ENCODE results near the gene B4GALT3. TPM values are rescaled to one million over a fixed set of nuclear protein-coding genes. Genes with fewer than 3 reads are reported as not detected.
A peak's percentile ranks its signal among the peaks of the same experiment; 100 is the strongest.

Gene B4GALT3
- total RNA-seq, 1 experiment from 2014 or later, result 39.6 TPM

DNA sequence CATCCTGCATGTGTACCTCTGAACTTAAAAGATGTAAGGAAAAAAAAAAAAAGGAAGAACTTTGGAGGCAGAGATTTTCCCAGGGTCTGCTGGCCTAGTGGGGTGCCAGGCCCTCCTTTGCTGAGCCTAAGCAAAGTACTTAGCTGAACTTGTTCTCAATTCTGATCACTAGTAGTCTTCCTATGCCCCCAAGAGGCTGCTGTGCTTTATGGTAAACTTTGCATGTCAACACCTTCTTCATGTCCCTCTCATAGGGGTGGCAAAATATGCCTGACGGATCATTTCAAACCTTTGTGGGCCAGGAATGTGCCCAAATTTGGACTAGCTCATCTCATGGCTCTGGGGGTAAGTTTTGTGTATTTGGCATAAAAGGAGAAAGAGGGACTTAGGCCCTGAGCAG lies 19.4 kb downstream of the B4GALT3 start:
- Mint-ChIP-seq H3K9me3 (ENCODE audit: unreplicated experiment) (no peaks in the 10 kb centered on the region), H3K27ac (ENCODE audit: unreplicated experiment) (no peak overlapping the region), H3K4me3 (ENCODE audit: unreplicated experiment) (peak overlapping the region; percentile 41), H3K4me1 (ENCODE audit: low read depth, unreplicated experiment) (peaks cover 12% of the 10 kb centered on the region), H3K27me3 (ENCODE audit: insufficient read depth, unreplicated experiment) (no peaks in the 10 kb centered on the region), H3K36me3 (ENCODE audit: insufficient read depth, unreplicated experiment) (peaks cover 54% of the 10 kb centered on the region)
- Histone ChIP-seq H3K27me3 (replicated peaks; ENCODE audit: control insufficient read depth, insufficient read depth, low read length) (no peaks in the 10 kb centered on the region), H3K4me1 (peaks cover 10% of the 10 kb centered on the region; the same call in 1 of the 2 replicates), H3K9me3 (no peaks in the 10 kb centered on the region), H3K36me3 (ENCODE audit: control insufficient read depth, insufficient read depth, low read length) (peaks cover 3% of the 10 kb centered on the region), H3K4me3 (ENCODE audit: low read depth, low read length) (no peak overlapping the region)
- no peak for DNase-seq
- TF ChIP-seq, protein P1, sequence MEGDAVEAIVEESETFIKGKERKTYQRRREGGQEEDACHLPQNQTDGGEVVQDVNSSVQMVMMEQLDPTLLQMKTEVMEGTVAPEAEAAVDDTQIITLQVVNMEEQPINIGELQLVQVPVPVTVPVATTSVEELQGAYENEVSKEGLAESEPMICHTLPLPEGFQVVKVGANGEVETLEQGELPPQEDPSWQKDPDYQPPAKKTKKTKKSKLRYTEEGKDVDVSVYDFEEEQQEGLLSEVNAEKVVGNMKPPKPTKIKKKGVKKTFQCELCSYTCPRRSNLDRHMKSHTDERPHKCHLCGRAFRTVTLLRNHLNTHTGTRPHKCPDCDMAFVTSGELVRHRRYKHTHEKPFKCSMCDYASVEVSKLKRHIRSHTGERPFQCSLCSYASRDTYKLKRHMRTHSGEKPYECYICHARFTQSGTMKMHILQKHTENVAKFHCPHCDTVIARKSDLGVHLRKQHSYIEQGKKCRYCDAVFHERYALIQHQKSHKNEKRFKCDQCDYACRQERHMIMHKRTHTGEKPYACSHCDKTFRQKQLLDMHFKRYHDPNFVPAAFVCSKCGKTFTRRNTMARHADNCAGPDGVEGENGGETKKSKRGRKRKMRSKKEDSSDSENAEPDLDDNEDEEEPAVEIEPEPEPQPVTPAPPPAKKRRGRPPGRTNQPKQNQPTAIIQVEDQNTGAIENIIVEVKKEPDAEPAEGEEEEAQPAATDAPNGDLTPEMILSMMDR (IDR thresholded peaks at IDR 0.05; ENCODE audit: insufficient read depth in 1 of 2, low read depth in 1 of 2, low read length in 1 of 2, severe bottlenecking in 1 of 2, unreplicated experiment in 1 of 2), result no peak
- ChIA-PET CTCF (interaction anchor here (0.6 to 0.7 kb wide), 2 partner anchors 8 to 224 kb away, joined by 3 read pairs; no protein-coding TSS in a partner anchor), POLR2A (interaction anchor here (0.8 kb wide), 1 partner anchor 167 kb away, joined by 8 read pairs; no protein-coding TSS in a partner anchor)
- intact Hi-C loops (cut with micrococcal nuclease; ENCODE audit: unreplicated experiment), result no loop called here
- no TSS peak for BruUV-seq (replicated peaks)

- peak within 1 kb of the TSS; percentile 77 for H3K4me3 ChIP-seq (ENCODE audit: low read depth, low read length)
- intact Hi-C loops (cut with micrococcal nuclease; ENCODE audit: unreplicated experiment), result loop anchor here (1.0 kb wide), 1 partner anchor 21 kb away; no protein-coding TSS in a partner anchor
- H3K36me3 Mint-ChIP-seq (ENCODE audit: insufficient read depth, unreplicated experiment), result peaks cover 34% of the 10 kb centered on the region
- H3K9me3 ChIP-seq, result no peaks in the 10 kb centered on the region
- no peaks in the 10 kb centered on the region for H3K36me3 ChIP-seq (ENCODE audit: control insufficient read depth, insufficient read depth, low read length)
- H3K27me3 Mint-ChIP-seq (ENCODE audit: insufficient read depth, unreplicated experiment), result no peaks in the 10 kb centered on the region
- TF ChIP-seq, protein P1 (IDR thresholded peaks at IDR 0.05; ENCODE audit: insufficient read depth in 1 of 2, low read depth in 1 of 2, low read length in 1 of 2, severe bottlenecking in 1 of 2, unreplicated experiment in 1 of 2), result no peak
- H3K27me3 ChIP-seq (replicated peaks; ENCODE audit: control insufficient read depth, insufficient read depth, low read length), result no peaks in the 10 kb centered on the region
- TSS peak; percentile 98 for BruUV-seq (replicated peaks)
- H3K4me3 Mint-ChIP-seq (ENCODE audit: unreplicated experiment), result peak within 1 kb of the TSS; percentile 95
- no peaks in the 10 kb centered on the region for H3K9me3 Mint-ChIP-seq (ENCODE audit: unreplicated experiment)
- H3K4me1 ChIP-seq, result 0 out of 2 replicates have a peak, but pooled peaks cover 2% of the 10 kb centered on the region
- H3K27ac Mint-ChIP-seq (ENCODE audit: unreplicated experiment), result peak within 1 kb of the TSS; percentile 99
- peak; percentile 85 to 88 for DNase-seq
- POLR2A ChIA-PET, result interaction anchor here (0.6 to 1.5 kb wide), 6 partner anchors 9 to 132 kb away, joined by 3 to 8 read pairs (median 4); partner anchors contain the start of genes DEDD, F11R, NDUFS2 and NIT1
- H3K4me1 Mint-ChIP-seq (ENCODE audit: low read depth, unreplicated experiment), result peaks cover 12% of the 10 kb centered on the region
- CTCF ChIA-PET, result interaction anchor here (1.3 kb wide), 1 partner anchor 12 kb away, joined by 10 read pairs; the partner anchor contains the start of gene PPOX
These were observed 23.5 kb downstream of the B4GALT3 start, which contains the start of gene UFC1 for GRCh38 chr1:161153682-161154337. TSS of gene UFC1 (plus strand) at chr1:161153978. CDS start at chr1:161153998, 20 bp downstream.

- peak overlapping the region; percentile 95 for H3K4me3 Mint-ChIP-seq (ENCODE audit: unreplicated experiment)
- intact Hi-C loops (cut with micrococcal nuclease; ENCODE audit: unreplicated experiment), result loop anchor here (1.0 kb wide), 1 partner anchor 20 kb away; no protein-coding TSS in a partner anchor
- peaks cover 12% of the 10 kb centered on the region for H3K4me1 Mint-ChIP-seq (ENCODE audit: low read depth, unreplicated experiment)
- peaks cover 33% of the 10 kb centered on the region for H3K36me3 Mint-ChIP-seq (ENCODE audit: insufficient read depth, unreplicated experiment)
- BruUV-seq (replicated peaks), result no TSS peak
- POLR2A ChIA-PET, result interaction anchor here (0.6 to 1.5 kb wide), 9 partner anchors 8 to 132 kb away, joined by 3 to 8 read pairs (median 4); partner anchors contain the start of genes DEDD, F11R, NDUFS2 and NIT1
- H3K27me3 Mint-ChIP-seq (ENCODE audit: insufficient read depth, unreplicated experiment), result no peaks in the 10 kb centered on the region
- Histone ChIP-seq H3K36me3 (ENCODE audit: control insufficient read depth, insufficient read depth, low read length) (no peaks in the 10 kb centered on the region), H3K27me3 (replicated peaks; ENCODE audit: control insufficient read depth, insufficient read depth, low read length) (no peaks in the 10 kb centered on the region), H3K4me1 (no peaks in the 10 kb centered on the region), H3K4me3 (ENCODE audit: low read depth, low read length) (peak overlapping the region; percentile 77), H3K9me3 (no peaks in the 10 kb centered on the region)
- TF ChIP-seq, protein P1 (IDR thresholded peaks at IDR 0.05; ENCODE audit: insufficient read depth in 1 of 2, low read depth in 1 of 2, low read length in 1 of 2, severe bottlenecking in 1 of 2, unreplicated experiment in 1 of 2), result no peak
- no peak for DNase-seq
- peak overlapping the region; percentile 99 for H3K27ac Mint-ChIP-seq (ENCODE audit: unreplicated experiment)
- no peaks in the 10 kb centered on the region for H3K9me3 Mint-ChIP-seq (ENCODE audit: unreplicated experiment)
- CTCF ChIA-PET, result interaction anchor here (1.3 kb wide), 1 partner anchor 12 kb away, joined by 10 read pairs; the partner anchor contains the start of gene PPOX
These were observed 24.1 kb downstream of the B4GALT3 start for GRCh38 chr1:161153176-161153575.

Measured in Caco-2 (cell line).